Suprapubic skin (tissue), 3 donors: Measurements from ENCODE around the gene ATP1A4.

Source experiments
- EP300 ChIP-seq: sonication (generic); formaldehyde crosslinking; IDR thresholded peaks from one replicate; pipeline ENCODE4 v1.6.1; 2017; ENCODE audit warnings: antibody characterized with exemption
- TF ChIP-seq, protein P1 (sequence below), 2 donors: fragments of 200-600 bp in 1 of 2; fragments of 450-650 bp in 1 of 2; sonication (generic) in 1 of 2; IDR thresholded peaks; one replicate each; pipeline ENCODE4 v1.5.1; 2016 to 2019; ENCODE audit warnings: antibody characterized with exemption in 2 of 2, mild to moderate bottlenecking in 1 of 2, moderate library complexity in 1 of 2

DNA sequence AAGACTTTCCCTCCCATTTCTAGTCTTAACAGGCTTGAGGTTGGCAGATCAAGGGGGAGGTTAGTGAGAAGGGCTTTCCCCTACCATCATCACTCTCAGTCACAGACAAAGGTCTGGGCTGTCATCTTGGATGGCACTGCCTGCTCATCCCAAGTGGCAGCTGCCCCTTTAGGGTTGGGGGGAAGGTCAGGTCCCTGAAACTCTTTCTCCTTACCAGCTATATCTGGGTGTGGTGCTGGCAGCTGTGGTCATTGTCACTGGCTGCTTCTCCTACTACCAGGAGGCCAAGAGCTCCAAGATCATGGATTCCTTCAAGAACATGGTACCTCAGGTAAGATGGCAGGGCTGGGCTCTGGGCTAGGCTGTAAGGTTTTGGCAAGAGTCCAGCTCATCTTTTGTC is 27.7 kb upstream of the ATP1A4 start:
- TF ChIP-seq, protein P1, sequence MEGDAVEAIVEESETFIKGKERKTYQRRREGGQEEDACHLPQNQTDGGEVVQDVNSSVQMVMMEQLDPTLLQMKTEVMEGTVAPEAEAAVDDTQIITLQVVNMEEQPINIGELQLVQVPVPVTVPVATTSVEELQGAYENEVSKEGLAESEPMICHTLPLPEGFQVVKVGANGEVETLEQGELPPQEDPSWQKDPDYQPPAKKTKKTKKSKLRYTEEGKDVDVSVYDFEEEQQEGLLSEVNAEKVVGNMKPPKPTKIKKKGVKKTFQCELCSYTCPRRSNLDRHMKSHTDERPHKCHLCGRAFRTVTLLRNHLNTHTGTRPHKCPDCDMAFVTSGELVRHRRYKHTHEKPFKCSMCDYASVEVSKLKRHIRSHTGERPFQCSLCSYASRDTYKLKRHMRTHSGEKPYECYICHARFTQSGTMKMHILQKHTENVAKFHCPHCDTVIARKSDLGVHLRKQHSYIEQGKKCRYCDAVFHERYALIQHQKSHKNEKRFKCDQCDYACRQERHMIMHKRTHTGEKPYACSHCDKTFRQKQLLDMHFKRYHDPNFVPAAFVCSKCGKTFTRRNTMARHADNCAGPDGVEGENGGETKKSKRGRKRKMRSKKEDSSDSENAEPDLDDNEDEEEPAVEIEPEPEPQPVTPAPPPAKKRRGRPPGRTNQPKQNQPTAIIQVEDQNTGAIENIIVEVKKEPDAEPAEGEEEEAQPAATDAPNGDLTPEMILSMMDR (IDR thresholded peaks at IDR 0.05), result no peak
- TF ChIP-seq EP300, result no peak
